GM21619 (cell line): ENCODE data around the gene CBFA2T2.
"Not testable (repeated sequence)": the region's sequence is repeated elsewhere in the genome, so short reads cannot be mapped to it uniquely, and the experiment has no call there.

Experiments used
- ATAC-seq: cut with Tn5 transposase; IDR thresholded peaks from one replicate; pipeline ENCODE4 v1.9.1; 2021; ENCODE audit not compliant: unreplicated experiment

CBFA2T2 gene

DNA sequence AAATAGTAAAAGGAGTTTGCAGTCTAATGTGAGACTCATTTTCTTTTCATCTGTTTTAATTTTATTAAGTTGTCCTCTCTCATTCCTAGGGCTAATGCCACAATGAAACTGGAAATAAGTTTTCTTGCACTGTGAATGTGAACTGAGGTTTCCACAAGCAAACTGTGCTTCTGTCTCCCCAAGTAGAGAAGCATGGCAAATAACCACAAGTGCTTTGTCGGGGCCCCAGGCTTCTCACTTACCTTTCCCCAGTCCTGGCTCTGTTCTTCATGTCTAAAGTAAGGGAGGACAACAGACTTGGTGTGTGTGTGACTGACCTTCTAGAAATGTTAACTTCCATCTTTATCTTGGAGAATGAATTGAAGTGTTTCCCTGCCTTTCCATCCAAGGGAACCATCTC, 80.8 kb downstream of the CBFA2T2 start:
- no peak for ATAC-seq

DNA sequence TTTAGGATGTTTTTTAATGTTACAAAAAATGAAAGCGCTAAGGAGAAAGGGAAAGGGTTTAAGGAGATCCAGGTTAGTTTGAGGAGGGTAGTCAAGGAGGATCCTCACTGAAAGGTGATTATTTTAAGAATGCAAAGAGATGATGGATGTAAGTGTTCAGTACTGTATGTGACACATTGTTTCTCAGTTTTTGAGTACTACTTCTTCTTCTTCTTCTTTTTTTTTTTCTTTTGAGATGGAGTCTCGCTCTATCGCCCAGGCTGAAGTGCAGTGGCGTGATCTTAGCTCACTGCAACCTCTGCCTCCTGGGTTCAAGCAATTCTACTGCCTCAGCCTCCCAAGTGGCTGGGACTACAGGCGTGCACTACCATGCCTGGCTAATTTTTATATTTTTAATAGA, 83.4 kb downstream of the CBFA2T2 start:
- ATAC-seq: not testable (repeated sequence)

DNA sequence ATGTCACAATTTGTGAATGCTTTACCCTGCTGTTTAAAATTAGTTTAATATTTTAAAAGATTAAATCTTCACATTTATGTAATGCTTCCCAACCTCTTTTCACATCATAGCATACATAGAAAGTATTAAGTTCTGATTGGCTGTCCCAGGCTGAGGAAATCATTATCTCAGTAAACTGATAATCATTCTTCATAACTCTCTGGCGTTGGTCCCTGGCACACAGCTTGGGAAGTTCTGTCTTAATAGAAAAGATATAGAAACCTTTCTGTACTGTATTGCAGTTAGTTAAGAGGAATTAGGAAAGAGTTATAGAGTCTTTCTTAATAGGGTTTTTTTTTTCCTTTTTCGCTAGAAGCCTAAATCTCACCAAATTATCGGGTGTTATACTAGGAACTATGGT, 85.4 kb downstream of the CBFA2T2 start:
- no peak for ATAC-seq

DNA sequence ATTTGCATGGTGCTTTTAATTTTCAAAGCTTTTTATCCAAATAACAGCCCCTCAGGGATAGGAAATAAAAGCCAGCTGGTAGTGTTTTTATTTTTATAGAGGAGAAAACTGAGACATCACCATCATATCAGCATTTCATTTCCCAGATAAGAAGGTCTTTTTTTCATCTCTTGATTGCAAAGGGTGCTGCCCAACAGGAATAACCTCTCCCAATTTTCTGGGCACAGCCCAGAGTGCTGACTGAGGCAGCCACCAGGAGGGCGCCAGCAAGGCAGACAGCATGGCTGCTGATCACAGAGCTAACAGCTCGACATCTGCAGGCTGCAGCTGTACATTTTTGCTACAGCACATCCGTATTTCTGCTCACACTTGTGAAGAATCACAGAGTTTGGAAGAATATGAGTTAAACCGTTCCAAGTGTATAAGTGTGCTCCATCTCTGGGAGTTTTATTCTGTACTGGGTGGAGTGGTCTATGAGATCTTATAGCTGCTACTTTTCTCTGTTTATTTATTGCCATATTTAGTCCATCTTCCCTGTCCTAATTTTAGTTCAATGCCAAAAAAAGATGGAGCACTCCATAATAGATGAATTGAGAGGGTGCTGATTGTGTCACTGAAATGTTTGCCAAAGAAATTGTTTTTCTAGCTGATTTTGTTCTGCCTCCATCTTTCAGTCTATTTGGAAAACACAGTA, 86.7 kb downstream of the CBFA2T2 start:
- no peak for ATAC-seq

DNA sequence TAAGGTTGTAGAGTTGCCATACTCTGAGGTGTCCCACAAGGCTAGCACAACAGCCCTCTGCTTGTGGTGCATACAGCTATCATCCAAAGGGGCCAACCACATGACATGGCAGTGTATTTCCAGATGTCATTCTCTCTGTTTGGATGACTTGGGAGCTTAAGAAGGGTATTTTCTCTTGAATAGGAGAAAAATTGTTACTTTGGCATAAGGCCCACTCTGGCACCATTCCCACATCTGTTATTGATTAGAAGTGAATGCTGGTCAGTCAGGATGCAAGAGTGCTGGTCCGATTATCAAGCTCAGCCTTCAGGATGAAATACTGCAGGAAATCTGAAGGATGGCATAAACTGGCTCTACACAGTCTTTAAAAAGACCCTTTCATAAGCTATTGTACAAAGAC, 88.6 kb downstream of the CBFA2T2 start:
- no peak for ATAC-seq

DNA sequence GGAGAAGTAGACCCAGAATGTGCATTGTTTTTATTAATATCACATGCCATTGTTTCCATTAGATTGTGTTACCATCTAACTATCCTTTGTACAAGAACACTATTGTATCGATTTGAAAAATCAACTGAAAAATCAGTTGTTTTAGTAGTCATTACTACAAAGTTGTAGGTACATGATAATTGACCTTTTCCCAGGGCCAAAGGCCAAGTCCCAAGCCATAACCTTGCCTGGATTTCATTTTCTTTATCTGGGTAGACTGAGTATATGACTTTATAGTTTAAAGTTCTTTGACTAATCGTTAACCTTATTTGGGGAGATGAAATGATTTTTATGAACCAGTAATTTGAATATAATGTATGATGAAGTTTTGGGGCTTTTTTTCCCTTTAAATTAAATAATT, 93.2 kb downstream of the CBFA2T2 start:
- no peak for ATAC-seq

DNA sequence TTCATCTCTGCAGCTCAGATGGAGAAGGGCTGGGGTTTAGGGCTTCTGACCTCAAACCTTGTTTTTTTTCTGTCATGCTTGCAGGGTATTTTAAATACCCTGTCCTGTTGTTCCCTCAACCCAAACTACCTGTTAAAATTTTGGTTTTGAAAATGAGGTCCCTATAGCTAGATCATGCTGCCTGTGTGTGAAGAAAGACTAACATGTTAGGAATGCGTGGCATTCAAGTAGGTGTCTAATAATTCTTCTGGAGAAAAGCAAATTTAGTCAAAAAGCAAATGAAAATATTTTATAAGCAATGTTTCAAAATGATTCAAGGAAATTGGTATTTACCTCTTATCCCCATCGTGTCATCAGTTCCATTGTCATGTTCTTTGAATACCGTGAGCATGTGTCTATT, 95.1 kb downstream of the CBFA2T2 start:
- no peak for ATAC-seq

DNA sequence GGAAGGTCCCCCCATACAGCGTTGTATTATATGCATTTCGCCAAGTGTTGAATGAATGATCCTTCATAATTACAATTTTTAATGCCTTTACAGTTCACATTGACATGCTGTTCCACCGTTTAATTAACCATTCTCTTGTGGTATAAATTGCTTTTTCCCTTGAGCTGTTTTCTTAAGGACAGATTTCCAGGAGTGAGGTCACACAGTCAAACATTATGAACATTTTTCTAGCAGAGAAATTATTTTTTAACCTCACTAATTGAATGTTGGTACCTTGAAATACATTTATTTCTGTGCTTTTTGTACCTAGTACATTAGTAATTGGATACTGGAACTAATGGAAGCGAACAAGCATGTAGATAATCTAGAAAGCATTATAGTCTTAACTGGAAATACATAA, 95.5 kb downstream of the CBFA2T2 start:
- ATAC-seq: no peak

DNA sequence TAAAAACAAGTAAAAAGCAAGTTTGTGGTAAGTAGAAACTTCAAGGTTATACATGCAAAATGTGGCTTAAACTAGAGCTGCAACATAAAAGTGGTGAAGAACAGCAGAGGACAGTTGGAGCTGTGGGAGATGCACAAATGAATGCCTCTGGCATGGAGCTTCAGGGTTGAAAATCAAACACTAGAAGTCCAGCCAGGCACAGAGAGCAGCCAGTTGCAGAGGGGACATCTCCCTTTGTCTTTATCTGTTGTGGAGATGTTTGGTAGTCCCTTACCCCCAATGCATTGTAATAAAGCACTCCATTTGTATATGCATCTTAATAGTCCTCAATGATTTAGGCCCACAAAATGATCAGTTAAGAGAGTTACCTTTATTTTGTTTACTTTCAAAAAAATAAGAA, 99.2 kb downstream of the CBFA2T2 start:
- ATAC-seq: no peak

DNA sequence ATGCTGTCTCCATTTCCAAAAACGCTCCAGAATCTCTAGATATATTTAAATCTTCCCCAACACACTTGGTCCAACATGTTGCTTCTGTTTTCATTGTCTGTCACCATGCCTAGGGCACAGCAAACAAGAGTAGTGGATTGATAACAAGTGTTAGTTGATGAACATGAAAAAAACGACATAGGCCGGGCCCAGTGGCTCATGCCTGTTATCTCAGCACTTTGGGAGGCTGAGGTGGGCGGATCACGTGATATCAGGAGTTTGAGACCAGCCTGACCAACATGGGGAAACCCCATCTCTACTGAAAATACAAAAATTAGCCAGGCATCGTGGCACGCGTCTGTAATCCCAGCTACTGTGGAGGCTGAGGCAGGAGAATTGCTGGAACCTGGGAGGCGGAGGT, 102.0 kb downstream of the CBFA2T2 start:
- not testable (repeated sequence) for ATAC-seq

DNA sequence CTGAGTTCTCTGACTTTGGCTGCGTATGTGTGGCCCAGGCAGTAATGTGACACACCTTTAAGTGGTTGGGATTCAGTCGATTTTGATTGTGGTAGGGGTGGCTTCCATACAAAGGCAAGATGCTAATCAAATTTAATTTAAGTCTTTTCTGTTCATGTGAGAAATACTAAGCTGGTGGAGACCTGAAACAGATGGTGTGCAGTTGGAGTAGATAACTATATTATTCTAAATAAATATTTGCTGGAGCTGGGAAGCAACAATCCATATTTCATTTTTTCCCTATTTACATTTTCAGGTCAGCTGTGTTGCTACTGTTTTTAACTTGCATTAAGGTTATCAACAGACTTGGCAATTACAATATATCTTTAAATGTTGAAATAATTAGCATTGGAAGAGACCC, 104.8 kb downstream of the CBFA2T2 start:
- no peak for ATAC-seq

DNA sequence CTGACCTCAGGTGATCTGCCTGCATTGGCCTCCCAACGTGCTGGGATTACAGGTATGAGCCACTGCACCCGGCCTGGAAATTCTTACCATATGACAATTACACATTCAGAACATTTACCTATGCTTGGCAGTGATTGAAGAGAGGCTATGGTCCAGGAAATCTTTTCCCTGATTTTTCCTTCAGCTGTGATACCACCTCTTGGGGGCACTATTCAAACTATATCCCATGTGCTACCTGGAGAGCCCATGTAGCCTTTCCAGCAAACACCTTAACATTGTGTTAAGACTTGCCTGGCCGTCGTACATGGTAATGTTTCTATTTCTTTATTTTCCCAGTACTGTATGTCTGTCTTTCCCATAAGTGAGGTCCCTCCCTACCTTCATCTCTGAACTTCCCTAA, 110.5 kb downstream of the CBFA2T2 start:
- no peak for ATAC-seq

DNA sequence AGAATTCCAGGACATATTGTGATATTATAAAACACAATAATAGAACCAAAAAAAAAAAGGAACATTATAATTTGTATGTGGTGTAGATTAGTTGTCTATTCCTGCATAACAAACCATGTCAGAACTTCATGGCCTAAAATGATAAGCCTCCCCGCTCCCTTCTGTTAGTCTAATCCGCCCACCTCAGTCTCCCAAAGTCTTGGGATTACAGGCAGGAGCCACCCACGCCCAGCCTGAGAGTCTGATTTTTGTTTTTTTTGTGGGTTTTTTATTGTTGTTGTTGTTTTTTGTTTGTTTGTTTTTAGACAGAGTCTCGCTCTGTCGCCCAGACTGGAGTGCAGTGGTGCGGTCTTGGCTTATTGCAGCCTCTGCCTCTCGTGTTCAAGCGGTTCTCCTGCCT, 111.1 kb downstream of the CBFA2T2 start:
- ATAC-seq: no peak

DNA sequence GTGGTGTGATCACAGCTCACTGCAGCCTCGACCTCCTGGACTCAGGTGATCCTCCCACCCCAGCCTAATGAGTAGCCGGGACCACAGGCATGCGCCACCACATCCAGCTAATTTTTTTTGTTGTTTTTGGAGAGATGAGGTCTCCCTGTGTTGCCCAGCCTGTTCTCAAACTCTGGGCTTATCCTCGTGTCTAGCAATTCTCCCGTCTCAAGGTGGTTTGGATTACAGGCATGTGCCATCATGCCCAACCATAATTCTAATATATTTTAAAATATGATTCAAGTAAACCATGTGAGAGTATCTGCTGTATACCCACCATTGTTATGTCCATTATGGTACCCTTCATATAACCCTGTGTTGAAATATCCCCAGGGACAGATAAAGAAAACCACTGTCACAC, 112.0 kb downstream of the CBFA2T2 start:
- ATAC-seq: no peak

DNA sequence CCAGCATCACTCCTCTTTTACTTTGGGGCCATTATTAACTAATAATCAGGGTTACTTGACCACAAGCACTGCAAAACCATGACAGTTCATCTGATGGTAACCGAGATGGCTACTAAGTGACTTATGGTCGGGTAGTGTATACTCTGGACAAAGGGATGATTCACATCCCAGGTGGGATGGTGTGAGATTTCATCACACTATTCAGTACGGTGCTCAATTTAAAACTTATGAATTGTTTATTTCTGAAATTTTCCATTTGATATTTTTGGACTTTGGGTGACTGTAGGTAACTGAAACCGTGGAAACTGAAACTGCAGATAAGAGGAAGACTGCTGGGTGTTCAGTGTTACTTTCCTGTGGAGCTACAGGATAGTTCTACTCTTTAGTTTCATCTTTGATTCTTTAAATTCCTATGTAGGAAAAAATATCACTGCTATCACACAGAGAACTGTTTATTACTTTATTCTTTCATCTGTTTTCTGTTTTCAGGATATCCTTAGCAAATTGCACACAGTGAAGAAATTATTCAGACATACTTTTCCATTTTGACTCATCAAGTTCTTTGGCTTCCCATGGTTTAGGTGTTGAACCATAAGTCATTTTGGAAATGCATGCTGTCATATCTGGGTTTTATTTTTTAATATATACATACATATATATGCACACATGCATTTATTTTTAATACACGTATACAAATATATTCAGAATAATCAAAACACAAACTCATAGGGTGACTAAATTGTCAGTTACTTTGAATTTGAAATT, 113.1 kb downstream of the CBFA2T2 start:
- ATAC-seq: peak; percentile 45

DNA sequence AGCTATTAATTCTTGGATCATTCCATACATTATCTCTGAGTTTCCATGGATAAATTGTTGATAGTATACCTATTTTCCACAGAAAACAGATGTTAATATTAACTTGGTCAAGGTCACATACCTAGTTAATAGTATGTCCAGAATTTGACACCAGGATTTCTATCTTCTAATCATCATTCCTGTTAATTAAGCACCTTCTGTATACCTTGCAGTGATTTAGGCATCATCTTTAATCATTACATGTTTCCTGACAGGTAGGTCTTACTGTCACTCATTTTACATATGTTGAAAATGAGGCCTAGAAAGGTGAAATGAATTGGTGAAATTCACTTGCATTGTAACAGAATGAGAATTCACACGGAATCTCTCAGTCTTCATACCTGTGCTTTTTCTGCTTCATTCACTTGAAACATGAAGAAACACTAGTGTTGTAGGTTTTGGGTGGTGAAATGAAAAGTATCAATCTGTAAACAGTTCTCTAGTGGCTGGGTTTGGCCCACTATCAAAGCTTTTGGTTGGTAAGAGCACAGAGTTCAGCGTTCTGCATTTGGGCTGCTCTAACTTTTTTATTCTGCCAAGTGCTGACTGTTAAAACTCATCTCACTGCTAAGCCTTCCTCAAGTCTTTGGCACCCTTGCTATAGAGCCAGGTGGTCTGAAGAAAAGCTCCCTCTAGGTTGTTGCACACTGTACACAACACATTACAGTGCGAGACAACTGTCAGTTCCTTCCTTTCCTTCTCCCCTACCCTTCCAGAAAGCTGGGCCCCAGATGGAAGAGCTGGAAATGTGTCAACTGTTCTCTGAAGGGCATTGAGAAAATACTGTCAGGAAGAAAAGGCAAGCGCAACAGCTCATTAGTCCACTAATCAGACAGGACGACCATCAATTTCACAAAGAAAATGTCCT, 114.4 kb downstream of the CBFA2T2 start:
- ATAC-seq: no peak

DNA sequence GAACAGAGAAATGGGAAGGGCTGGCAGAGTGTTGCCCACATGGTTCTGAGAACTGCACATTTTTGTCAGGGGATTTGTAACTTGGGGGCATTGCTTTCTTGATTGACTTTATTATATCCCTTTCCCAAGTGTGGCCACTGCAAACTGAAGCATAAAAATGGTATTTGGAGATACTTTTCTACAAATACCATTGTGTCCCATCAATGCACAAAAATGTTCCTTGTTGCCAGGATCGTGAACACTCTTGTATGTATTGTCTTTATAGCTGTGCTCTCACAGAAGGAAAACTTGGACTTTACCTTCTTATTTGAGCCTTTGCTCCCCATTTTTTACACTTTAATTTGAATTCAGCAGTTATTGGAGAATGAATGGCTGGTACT, 115.1 kb downstream of the CBFA2T2 start:
- no peak for ATAC-seq

DNA sequence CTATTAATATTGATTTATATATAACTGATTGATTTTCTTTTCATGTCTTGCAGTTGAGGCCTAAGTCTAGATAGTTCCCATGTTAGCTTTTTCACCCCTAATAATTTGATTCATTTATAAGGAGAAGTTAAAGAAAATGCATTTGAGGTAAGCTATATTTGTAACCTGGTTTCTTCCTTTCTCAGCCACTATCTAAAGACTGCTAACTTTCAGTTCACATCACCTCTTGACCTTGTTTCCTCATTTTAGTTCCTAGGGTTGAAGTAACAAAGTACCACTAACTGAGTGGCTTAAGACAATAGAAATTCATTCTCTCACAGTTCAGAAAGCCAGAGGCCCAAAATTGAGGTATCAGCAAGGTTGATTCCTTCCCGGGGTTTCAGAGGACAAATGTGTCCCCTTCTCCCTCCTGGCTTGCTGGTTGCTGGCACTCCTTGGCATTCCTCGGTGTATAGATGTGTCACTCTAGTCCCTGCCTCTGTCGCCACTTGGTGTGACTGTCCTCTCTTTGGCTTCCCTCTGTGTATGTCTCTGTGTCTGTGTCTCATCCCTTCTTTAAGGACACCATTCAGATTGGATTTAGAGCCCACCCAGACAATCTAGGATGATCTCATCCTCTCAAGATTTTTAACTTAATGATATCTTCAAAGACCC, 116.3 kb downstream of the CBFA2T2 start:
- peak; percentile 54 for ATAC-seq

DNA sequence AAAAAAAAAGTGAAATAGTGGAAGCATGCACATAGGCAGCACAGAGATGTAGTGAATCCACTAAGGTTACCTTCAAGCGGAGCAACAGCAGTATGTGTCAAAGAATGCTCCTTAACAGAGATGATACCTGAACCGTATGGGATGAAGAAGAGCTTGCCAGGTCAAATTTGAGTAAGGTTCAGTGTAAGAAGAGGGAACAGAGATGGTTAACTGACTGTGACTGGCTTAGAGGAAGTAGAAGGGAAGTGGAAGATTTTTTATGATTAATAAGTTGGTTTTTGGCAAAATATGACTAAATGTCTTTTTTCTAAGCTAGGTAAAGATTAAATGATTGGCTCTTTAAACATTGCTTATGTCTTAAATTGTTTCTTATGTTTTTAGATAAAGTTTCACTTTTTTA, 119.6 kb downstream of the CBFA2T2 start:
- no peak for ATAC-seq

DNA sequence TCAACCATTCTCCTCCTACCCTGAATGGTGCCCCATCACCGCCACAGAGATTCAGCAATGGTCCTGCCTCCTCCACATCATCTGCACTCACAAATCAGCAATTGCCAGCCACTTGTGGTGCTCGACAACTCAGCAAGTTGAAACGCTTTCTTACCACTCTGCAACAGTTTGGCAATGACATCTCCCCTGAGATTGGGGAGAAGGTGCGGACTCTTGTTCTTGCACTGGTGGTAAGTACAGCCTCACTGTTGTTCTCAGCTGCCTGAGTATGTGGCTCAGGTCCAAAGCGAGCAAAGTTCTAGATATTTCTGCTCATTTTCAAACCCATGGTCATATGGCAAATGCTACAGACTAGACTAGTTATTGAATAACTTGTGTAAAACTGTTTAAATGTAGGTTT, 121.2 kb downstream of the CBFA2T2 start:
- no peak for ATAC-seq

DNA sequence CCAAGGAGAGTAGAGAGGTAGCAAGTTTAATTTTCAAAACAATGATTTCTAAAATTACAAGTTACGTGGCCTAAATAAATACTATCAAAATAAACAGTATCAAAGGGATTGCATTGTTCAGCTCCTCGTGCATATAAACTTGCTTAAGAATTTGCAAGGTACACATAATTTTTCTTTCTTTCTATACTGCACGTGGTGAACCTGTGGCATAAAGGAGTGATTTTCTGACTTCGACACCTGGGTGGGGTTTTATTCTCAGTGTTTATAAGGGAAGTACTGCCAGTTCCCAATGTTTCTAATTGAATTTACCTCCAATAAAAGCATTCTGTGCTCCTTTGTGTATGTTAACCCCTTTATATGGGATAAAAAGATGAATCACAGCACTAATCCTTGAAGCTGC, 122.1 kb downstream of the CBFA2T2 start:
- no peak for ATAC-seq
